NT2/D1 (cell line): ENCODE measurements around the gene MARK3.

ENCODE experiments used
- SUZ12 ChIP-seq: IDR thresholded peaks from 2 replicates; pipeline ENCODE4 v1.6.1; 2011; ENCODE audit not compliant: insufficient read length, insufficient read depth; ENCODE audit errors: extremely low read depth
- YY1 ChIP-seq: IDR thresholded peaks from 2 replicates; pipeline ENCODE4 v1.6.1; 2011; ENCODE audit not compliant: insufficient read length, insufficient read depth
- ZNF274 ChIP-seq: IDR thresholded peaks from 2 replicates; pipeline ENCODE4 v1.6.1; 2011; ENCODE audit warnings: mild to moderate bottlenecking, low read depth, low read length

DNA sequence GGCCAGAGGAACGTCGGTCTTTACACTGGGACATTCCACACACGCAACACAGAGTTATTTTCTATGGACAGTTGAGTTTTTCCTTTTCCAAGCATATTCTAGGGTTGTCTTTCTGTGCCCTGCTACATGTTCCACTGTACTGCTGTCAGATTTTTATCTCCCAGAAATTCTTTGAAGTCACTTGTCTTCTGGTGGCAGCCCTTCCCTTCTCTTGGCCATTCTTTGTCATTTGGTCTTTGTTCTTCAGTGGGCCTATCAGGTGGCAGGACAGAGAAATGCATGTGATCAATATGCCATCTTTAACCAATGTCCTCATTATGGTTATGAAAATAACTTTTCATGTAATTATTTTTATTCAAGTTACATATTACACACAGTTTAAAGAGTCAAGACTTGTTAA is 36.3 kb downstream of the MARK3 start:
- TF ChIP-seq ZNF274, result no peak
- no peak for TF ChIP-seq SUZ12
- no peak for TF ChIP-seq YY1
